ENCODE results near the gene GREB1L.

Gene GREB1L

GRCh38 chr18:21452276-21452780 lies 210.3 kb downstream of the GREB1L start:
- no peak for DNase-seq

- DNase-seq: no peak
These were observed 210.9 kb downstream of the GREB1L start for GRCh38 chr18:21452796-21453510.

GRCh38 chr18:21453511-21453901 lies 211.5 kb downstream of the GREB1L start:
- no peak for DNase-seq

- no peak for DNase-seq
These were observed 212.7 kb downstream of the GREB1L start for GRCh38 chr18:21454725-21455124.

GRCh38 chr18:21456428-21457178 lies 214.6 kb downstream of the GREB1L start:
- DNase-seq: no peak

- no peak for DNase-seq
These were observed 215.1 kb downstream of the GREB1L start for GRCh38 chr18:21457179-21457535.

- no peak for DNase-seq
These were observed 216.3 kb downstream of the GREB1L start for GRCh38 chr18:21458310-21458709.

GRCh38 chr18:21458788-21459187 lies 216.8 kb downstream of the GREB1L start:
- DNase-seq: no peak

GRCh38 chr18:21459706-21460286 lies 217.8 kb downstream of the GREB1L start:
- no peak for DNase-seq

- no peak for DNase-seq
These were observed 219.4 kb downstream of the GREB1L start for GRCh38 chr18:21461460-21461859.

- DNase-seq: no peak
These were observed 221.7 kb downstream of the GREB1L start for GRCh38 chr18:21463718-21464117.

- no peak for DNase-seq
These were observed 226.6 kb downstream of the GREB1L start for GRCh38 chr18:21468514-21469164.

GRCh38 chr18:21472741-21473140 lies 230.7 kb downstream of the GREB1L start:
- DNase-seq: no peak

GRCh38 chr18:21474621-21475020 lies 232.6 kb downstream of the GREB1L start:
- DNase-seq: no peak

- DNase-seq: no peak
These were observed 237.7 kb downstream of the GREB1L start for GRCh38 chr18:21479721-21480120.

GRCh38 chr18:21481739-21482138 lies 239.7 kb downstream of the GREB1L start:
- no peak for DNase-seq

GRCh38 chr18:21483051-21483450 lies 241.0 kb downstream of the GREB1L start:
- DNase-seq: no peak

- no peak for DNase-seq
These were observed 243.0 kb downstream of the GREB1L start for GRCh38 chr18:21484851-21485636.

GRCh38 chr18:21486905-21487437 lies 244.9 kb downstream of the GREB1L start:
- DNase-seq: no peak

GRCh38 chr18:21489119-21489750 lies 247.2 kb downstream of the GREB1L start:
- no peak for DNase-seq

GRCh38 chr18:21489919-21490495 lies 248.0 kb downstream of the GREB1L start:
- DNase-seq: no peak
